ENCODE measurements around the gene ZNF846. TPM values are rescaled to one million over a fixed set of nuclear protein-coding genes. Genes with fewer than 3 reads are reported as not detected.

Gene ZNF846
- total RNA-seq (2022; extraction: Qiagen RNA extraction), result 0.76 to 1.7 TPM (median 1.5 TPM) in 5 replicates

DNA sequence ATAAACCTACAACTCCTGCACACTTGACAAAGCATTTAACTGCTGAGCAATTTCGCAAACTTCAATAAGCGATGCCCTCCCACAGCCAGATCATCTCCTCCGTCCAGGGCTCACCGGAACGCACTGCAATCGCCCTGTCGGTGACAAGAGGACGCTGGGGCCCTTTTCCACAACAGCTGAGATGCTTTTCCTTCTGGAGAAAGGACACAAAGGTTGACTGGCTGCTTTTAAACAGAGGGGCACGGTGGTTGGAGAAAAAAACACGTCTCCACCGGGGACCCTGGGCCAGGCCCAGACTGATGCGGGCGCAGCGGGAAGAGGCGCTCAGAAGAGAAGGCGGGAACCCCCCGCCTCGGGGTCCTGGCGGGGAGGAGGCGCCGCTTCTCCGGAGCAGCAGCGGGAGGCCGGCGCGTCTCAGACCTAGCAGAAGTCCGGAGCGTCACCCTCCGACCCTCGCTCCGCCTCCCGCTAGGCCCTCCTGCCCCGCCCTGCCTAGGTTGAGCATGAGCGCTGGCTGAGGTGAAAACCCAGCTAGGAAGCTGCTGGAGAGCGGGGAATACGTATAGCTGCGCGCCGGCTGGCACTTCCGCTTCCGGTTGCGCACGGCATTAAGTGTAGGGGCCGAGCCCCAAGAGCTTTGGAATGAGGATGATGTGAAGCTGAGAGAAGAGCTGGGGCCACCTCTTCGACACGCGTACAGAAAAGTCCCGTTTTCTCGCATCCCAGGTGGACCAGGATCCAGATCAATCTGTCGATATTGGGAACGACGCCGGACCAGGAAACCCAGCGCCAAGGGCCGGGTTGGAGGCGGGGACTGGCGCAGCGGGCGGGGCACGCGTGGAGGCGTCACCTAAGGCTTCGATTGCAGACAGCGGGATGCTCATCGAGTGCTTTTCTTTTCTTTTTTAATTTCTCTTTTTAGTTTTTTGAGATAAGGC is at the start of gene ZNF846:
Gene ZNF846 (minus strand): TSS at position 564 of the 938 bp plus-strand sequence. CDS start 3,788 bp downstream, outside the sequence.

Other genes with a start within 250 kb of the ZNF846 start
- gene ZNF426, start 230.1 kb downstream of the ZNF846 start, total RNA-seq (2022; extraction: Qiagen RNA extraction), result 0.44 to 1.5 TPM (median 1.1 TPM) in 5 replicates
- 2.8 to 4.2 TPM (median 2.9 TPM) in 5 replicates for gene ZNF121, start 184.2 kb downstream of the ZNF846 start, total RNA-seq (2022; extraction: Qiagen RNA extraction)
- 6.7 to 14.4 TPM (median 8.5 TPM) in 5 replicates for gene ZNF561, start 147.5 kb downstream of the ZNF846 start, total RNA-seq (2022; extraction: Qiagen RNA extraction)
- 5.8 to 8.8 TPM (median 6.6 TPM) in 5 replicates for gene ZNF562, start 93.6 kb downstream of the ZNF846 start, total RNA-seq (2022; extraction: Qiagen RNA extraction)
- 12.2 to 14.3 TPM (median 13.7 TPM) in 5 replicates for gene FBXL12, start 50.3 kb upstream of the ZNF846 start, total RNA-seq (2022; extraction: Qiagen RNA extraction)
- 407 to 477 TPM (median 421 TPM) in 5 replicates for gene UBL5, start 59.2 kb upstream of the ZNF846 start, total RNA-seq (2022; extraction: Qiagen RNA extraction)
- 56.7 to 81.4 TPM (median 80.6 TPM) in 5 replicates for gene PIN1, start 66.6 kb upstream of the ZNF846 start, total RNA-seq (2022; extraction: Qiagen RNA extraction)
- gene OLFM2, start 167.8 kb upstream of the ZNF846 start, total RNA-seq (2022; extraction: Qiagen RNA extraction), result 8.2 to 12.8 TPM (median 11.7 TPM) in 5 replicates
- gene COL5A3, start 241.8 kb upstream of the ZNF846 start, total RNA-seq (2022; extraction: Qiagen RNA extraction), result 3.7 to 5.8 TPM (median 3.7 TPM) in 5 replicates
- 0.16 to 0.65 TPM (median 0.33 TPM) in 5 replicates for gene RDH8, start 244.7 kb upstream of the ZNF846 start, total RNA-seq (2022; extraction: Qiagen RNA extraction)